GM12801 (cell line): ENCODE results near the gene SMIM28.

ENCODE experiments used
- CTCF ChIP-seq: IDR thresholded peaks from one replicate; pipeline ENCODE4 v1.5.1; 2011; ENCODE audit warnings: control low read depth; ENCODE audit not compliant: insufficient read length; ENCODE audit errors: extremely low read depth

Gene SMIM28

GRCh38 chr6:138374815-138375214 is 2.9 kb upstream of the SMIM28 start:
- no peak for TF ChIP-seq CTCF

DNA sequence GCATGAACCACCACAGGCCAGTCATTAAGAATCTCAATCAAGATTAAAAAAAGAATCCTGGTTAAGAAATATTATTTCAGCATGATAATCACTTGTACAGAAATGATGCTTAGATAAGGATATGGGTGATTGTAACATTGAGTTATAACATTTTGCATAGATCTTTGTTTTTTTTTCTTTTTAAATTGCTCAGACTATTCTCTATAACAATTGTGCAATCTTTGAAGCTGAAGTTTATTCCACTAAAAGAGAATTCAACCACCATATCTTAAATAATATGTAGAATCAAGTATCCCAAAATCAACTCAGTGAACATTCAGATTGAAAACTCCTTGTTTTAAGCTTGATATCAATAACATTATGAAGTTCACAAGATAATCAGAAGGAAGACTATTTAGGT is 663 bp upstream of the SMIM28 start:
- TF ChIP-seq CTCF = no peak

DNA sequence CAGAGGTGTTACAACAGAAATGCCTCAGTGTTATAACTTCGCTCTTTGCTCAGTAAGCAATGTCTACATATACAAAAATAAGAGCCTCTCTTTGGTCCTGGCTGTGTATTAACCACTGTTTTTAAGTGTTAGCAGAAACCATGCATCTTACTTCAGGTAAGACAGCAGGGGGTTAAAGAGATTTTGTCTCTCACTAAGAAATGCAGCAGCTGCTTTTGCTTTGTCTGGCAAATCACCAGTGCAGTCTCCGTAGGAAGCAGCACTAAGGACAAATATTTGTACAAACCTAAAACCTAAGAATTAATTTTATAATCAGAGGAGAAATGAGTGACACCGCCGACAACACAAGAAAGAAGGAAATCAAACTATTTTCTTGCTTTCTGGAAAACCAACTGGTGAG is 758 bp downstream of the SMIM28 start:
- no peak for TF ChIP-seq CTCF

DNA sequence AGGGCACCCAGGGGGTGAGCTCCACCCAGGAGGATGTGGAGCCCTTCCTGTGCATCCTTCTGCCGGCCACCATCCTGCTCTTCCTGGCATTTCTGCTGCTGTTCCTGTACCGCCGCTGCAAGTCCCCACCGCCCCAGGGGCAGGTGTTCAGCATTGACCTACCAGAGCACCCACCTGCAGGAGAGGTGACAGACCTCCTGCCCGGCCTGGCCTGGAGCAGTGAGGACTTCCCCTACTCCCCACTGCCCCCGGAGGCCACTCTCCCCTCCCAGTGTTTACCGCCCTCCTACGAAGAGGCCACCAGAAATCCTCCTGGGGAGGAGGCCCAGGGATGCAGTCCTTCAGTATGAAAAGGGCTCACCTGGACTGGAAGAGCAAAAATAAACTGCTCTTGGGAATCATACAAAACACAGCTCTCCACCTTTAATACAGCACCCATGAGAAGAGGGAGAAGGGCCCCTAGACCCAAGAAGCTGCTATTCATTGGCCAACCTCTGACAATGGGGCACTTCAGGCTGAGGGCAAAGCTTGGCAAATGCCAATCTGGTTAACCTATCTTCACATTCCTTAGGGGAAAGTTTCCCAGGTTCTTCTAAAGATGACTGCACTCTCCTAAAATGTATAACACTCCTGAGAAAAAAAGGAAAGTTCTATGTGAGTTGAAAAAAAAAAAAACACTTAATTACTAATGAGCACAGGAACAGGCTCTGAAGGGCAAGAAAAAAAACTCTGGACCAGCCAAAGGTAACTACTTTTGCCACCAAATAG is 5.0 kb downstream of the SMIM28 start:
- TF ChIP-seq CTCF = no peak

- TF ChIP-seq CTCF = no peak
These were observed 6.1 kb downstream of the SMIM28 start for GRCh38 chr6:138383776-138384175.

DNA sequence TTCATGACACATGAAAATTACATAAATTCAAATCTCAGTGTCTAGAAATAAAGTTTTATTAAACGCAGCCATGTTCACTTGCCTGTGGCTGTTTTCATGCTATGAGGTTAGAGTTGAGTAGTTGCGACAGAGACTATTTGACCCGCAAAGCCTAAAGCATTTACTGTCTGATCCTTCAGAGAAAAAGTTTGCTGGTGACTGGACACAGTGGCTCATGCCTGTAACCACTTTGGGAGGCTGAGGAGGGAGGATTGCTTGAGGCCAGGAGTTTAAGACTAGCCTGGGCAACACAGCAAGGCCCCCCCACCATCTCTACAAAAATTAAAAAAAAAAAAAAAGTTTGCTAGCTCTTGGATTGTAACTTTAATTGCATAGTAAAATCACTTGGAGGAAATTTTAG is 9.2 kb downstream of the SMIM28 start:
- no peak for TF ChIP-seq CTCF

- TF ChIP-seq CTCF = no peak
These were observed 10.1 kb downstream of the SMIM28 start for GRCh38 chr6:138387577-138388368.
